Liver (tissue), 9 donors: ENCODE data around the gene MERTK. TPM values are rescaled to one million over a fixed set of nuclear protein-coding genes. Genes with fewer than 3 reads are reported as not detected.
A peak's percentile ranks its signal among the peaks of the same experiment; 100 is the strongest.

Source experiments
- DNase-seq: peaks from one replicate; pipeline ENCODE4 v3.0.0-alpha.2; 2017; ENCODE audit warnings: low spot score
- H3K27ac ChIP-seq, 2 donors: one replicate each; pipeline ENCODE4 v1.7.0; 2013; ENCODE audit warnings: inconsistent platforms in 2 of 2, low read length in 2 of 2, control low read depth in 1 of 2, low read depth in 1 of 2, mild to moderate bottlenecking in 1 of 2
- H3K27me3 ChIP-seq, 4 donors: one replicate each; pipeline versions ENCODE4 v1.6.1 to v1.7.0; 2013; ENCODE audit warnings: low read length in 3 of 4, inconsistent platforms in 1 of 4, mild to moderate bottlenecking in 1 of 4, moderate library complexity in 1 of 4; ENCODE audit not compliant: control insufficient read depth in 4 of 4, insufficient read depth in 4 of 4
- H3K36me3 ChIP-seq, 4 donors: one replicate each; pipeline versions ENCODE4 v1.6.1 to v1.7.0; 2013; ENCODE audit warnings: low read length in 3 of 4, mild to moderate bottlenecking in 3 of 4, low read depth in 1 of 4, moderate library complexity in 1 of 4; ENCODE audit not compliant: control insufficient read depth in 4 of 4, insufficient read depth in 3 of 4
- H3K4me1 ChIP-seq, 4 donors: one replicate each; pipeline versions ENCODE4 v1.6.1 to v1.7.0; 2013; ENCODE audit warnings: low read length in 3 of 4, mild to moderate bottlenecking in 3 of 4, moderate library complexity in 1 of 4; ENCODE audit not compliant: control insufficient read depth in 4 of 4, insufficient read depth in 4 of 4
- H3K4me3 ChIP-seq, 3 donors: one replicate each; pipeline versions ENCODE4 v1.6.1 to v1.7.0; 2013; ENCODE audit warnings: low read length in 3 of 3, control low read depth in 1 of 3, low read depth in 1 of 3, mild to moderate bottlenecking in 1 of 3
- H3K9ac ChIP-seq, 2 donors: one replicate each; pipeline ENCODE4 v1.7.0; 2013; ENCODE audit warnings: low read length in 2 of 2, mild to moderate bottlenecking in 2 of 2, moderate library complexity in 2 of 2, control low read depth in 1 of 2, low read depth in 1 of 2
- H3K9me3 ChIP-seq, 4 donors: one replicate each; pipeline versions ENCODE4 v1.6.1 to v1.7.0; 2013; ENCODE audit warnings: low read length in 3 of 4; ENCODE audit not compliant: control insufficient read depth in 4 of 4
- FOXA1 ChIP-seq: IDR thresholded peaks from 2 replicates; pipeline ENCODE4 v1.6.1; 2016; ENCODE audit warnings: antibody characterized with exemption
- FOXA2 ChIP-seq: IDR thresholded peaks from 2 replicates; pipeline ENCODE4 v1.6.1; 2016; ENCODE audit warnings: antibody characterized with exemption
- GABPA ChIP-seq, 2 donors: IDR thresholded peaks in 1 of 2; conservative IDR thresholded peaks in 1 of 2; 2 replicates each; pipeline ENCODE4 v1.6.1; 2016; ENCODE audit warnings: antibody characterized with exemption in 2 of 2, mild to moderate bottlenecking in 1 of 2, moderate library complexity in 1 of 2
- HNF4A ChIP-seq, 2 donors: conservative IDR thresholded peaks; 2 replicates each; pipeline ENCODE4 v1.6.1; 2016; ENCODE audit warnings: antibody characterized with exemption in 2 of 2, mild to moderate bottlenecking in 2 of 2
- HNF4G ChIP-seq: IDR thresholded peaks from 2 replicates; pipeline ENCODE4 v1.6.1; 2016; ENCODE audit warnings: antibody characterized with exemption
- NR2F2 ChIP-seq: IDR thresholded peaks from 2 replicates; pipeline ENCODE4 v1.6.1; 2016; ENCODE audit warnings: antibody characterized with exemption
- RAD21 ChIP-seq, 2 donors: IDR thresholded peaks; 2 replicates each; pipeline ENCODE4 v1.6.1; 2016; ENCODE audit warnings: antibody characterized with exemption in 2 of 2, mild to moderate bottlenecking in 2 of 2
- RXRA ChIP-seq, 2 donors: IDR thresholded peaks; 2 replicates each; pipeline ENCODE4 v1.6.1; 2017 to 2018; ENCODE audit warnings: antibody characterized with exemption in 2 of 2, mild to moderate bottlenecking in 1 of 2
- SP1 ChIP-seq: IDR thresholded peaks from 2 replicates; pipeline ENCODE4 v1.6.1; 2018; ENCODE audit warnings: antibody characterized with exemption, mild to moderate bottlenecking
- YY1 ChIP-seq: IDR thresholded peaks from 2 replicates; pipeline ENCODE4 v1.6.1; 2016; ENCODE audit warnings: antibody characterized with exemption, mild to moderate bottlenecking
- WGBS: extraction: QIAGEN DNeasy Blood & Tissue Kit; methylation state at CpG from one replicate; pipeline ENCODE4 v1.1.7; 2013; 5-methylcytosine and 5-hydroxymethylcytosine counted together
- polyA plus RNA-seq, 2 donors: library from polyadenylated mRNA; stranded (reverse) in 1 of 2; unstranded in 1 of 2; fragments of 200-250 nt in 1 of 2; fragments of >200 nt in 1 of 2; fragmentation: Nextera tagmentation in 1 of 2; extraction: Ambion mirVana in 1 of 2; gene quantifications; one replicate each; pipeline versions ENCODE4 v1.2.1 to v1.2.3, GENCODE V29; 2013 to 2015
- total RNA-seq, 2 donors: library from RNA; depleted of rRNA; stranded (reverse); fragments of >200 nt; gene quantifications; one replicate each; pipeline ENCODE4 v1.2.3, GENCODE V29; 2014
- TF ChIP-seq, protein P1 (sequence below): fragments of 150-350 bp; IDR thresholded peaks from 2 replicates; pipeline ENCODE4 v1.5.1; 2017; ENCODE audit warnings: improper control_type of control experiment, low read depth, low read length; ENCODE audit not compliant: missing input control
- TF ChIP-seq, protein P2 (sequence below): IDR thresholded peaks from 2 replicates; pipeline ENCODE4 v1.6.1; 2016; ENCODE audit warnings: antibody characterized with exemption
- donor health status: healthy.
- donor health status: healthy.
- donor health status: healthy.
- donor health status: healthy.
- donor health status: healthy.

The MERTK gene
- total and polyA plus RNA-seq, 4 donors: 6.3 to 34.1 (median 8.2) TPM

DNA sequence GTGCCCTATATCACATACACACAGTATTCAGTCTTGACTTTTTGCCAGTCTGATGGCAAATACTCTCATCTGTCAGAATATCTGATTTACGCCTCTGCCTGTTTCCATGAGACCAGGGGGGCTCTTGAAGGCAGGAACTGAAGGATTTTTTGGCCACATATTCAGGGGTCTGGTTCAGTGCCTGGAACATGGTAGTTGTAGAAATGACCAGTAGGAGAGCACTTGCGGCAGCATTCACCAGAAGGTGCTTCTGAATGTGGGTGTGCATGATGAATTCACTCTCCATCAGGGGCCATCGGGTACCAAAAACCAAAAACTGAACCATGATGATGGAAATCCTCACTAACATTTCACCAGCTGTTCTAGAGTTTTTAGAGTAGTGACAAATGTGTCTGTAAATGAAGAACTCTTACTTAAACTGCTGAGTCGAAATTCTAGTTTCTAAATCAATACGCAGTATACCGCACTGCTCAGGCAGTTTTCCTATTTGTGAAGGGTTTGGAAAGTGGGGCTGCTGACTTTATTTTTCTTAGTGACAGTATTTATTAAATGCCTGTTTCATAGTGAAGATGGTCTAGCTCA lies 54.6 kb downstream of the MERTK start:
- no peaks in the 10 kb centered on the region for H3K9me3 ChIP-seq
- peaks cover 0 to 2% (median 0%) of the 10 kb centered on the region in 4 donors for H3K4me1 ChIP-seq
- DNase-seq: no peak
- H3K36me3 ChIP-seq: peaks cover 2 to 12% (median 4%) of the 10 kb centered on the region in 4 donors
- no peak overlapping the region for H3K9ac ChIP-seq
- no peaks in the 10 kb centered on the region for H3K27me3 ChIP-seq
- 95% methylated on average over 6 of the region's 6 CpGs for WGBS
- no peak for TF ChIP-seq HNF4A (conservative IDR thresholded peaks at IDR 0.05)
- no peak for TF ChIP-seq FOXA2
- TF ChIP-seq GABPA (IDR thresholded peaks at IDR 0.05 in 1 of 2, conservative IDR thresholded peaks at IDR 0.05 in 1 of 2): no peak
- no peak for TF ChIP-seq FOXA1
- no peak overlapping the region for H3K4me3 ChIP-seq
- no peak overlapping the region for H3K27ac ChIP-seq

DNA sequence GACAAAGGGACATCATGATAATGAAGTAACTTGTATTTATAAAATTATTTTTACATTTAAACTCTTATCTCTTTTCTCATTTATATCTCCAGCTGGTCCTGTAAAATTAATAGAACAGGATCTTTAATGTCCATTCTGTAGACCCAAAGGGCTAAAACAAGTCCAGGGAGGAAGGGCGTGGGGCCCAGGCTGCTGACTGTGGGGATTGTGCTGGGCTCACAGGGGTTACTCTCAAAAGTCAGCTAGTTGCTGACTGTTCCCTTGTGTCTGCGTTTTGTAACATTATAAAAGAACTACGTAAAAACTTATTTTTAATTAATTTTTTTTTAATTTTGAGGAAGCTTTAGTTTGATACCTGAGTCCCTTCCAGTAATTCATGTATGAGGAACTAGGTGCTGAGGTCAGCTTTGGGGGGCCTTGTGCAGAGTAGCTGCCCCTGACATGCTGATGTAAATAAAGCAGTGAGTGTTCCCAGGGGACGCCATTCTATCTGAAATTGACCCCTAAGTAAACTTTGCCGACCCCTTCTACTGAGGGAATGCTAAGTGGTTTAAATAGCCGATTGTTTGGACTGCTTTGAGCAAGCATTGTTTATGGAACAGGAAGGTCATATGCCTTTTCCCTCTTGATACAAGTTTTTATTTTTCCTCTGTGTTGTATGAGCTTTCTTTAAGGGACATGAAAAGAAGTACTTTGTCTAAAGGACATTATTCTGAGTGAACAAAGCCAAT lies 56.4 kb downstream of the MERTK start:
- no peak for DNase-seq
- peaks cover 0 to 2% (median 0%) of the 10 kb centered on the region in 4 donors for H3K4me1 ChIP-seq
- TF ChIP-seq YY1: no peak
- no peak for TF ChIP-seq GABPA (IDR thresholded peaks at IDR 0.05 in 1 of 2, conservative IDR thresholded peaks at IDR 0.05 in 1 of 2)
- TF ChIP-seq, protein P1, sequence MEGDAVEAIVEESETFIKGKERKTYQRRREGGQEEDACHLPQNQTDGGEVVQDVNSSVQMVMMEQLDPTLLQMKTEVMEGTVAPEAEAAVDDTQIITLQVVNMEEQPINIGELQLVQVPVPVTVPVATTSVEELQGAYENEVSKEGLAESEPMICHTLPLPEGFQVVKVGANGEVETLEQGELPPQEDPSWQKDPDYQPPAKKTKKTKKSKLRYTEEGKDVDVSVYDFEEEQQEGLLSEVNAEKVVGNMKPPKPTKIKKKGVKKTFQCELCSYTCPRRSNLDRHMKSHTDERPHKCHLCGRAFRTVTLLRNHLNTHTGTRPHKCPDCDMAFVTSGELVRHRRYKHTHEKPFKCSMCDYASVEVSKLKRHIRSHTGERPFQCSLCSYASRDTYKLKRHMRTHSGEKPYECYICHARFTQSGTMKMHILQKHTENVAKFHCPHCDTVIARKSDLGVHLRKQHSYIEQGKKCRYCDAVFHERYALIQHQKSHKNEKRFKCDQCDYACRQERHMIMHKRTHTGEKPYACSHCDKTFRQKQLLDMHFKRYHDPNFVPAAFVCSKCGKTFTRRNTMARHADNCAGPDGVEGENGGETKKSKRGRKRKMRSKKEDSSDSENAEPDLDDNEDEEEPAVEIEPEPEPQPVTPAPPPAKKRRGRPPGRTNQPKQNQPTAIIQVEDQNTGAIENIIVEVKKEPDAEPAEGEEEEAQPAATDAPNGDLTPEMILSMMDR: no peak
- peak; percentile 81 for TF ChIP-seq NR2F2
- no peak for TF ChIP-seq HNF4G
- TF ChIP-seq, protein P2, sequence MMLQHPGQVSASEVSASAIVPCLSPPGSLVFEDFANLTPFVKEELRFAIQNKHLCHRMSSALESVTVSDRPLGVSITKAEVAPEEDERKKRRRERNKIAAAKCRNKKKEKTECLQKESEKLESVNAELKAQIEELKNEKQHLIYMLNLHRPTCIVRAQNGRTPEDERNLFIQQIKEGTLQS: no peak
- TF ChIP-seq RXRA (IDR thresholded peaks at IDR 0.05): peak in 1 of 2 donors; percentile 21
- no peak for TF ChIP-seq SP1
- H3K27me3 ChIP-seq: no peaks in the 10 kb centered on the region
- H3K36me3 ChIP-seq: peaks cover 0 to 6% (median 2%) of the 10 kb centered on the region in 4 donors
- H3K27ac ChIP-seq: no peak overlapping the region
- no peaks in the 10 kb centered on the region for H3K9me3 ChIP-seq
- no peak overlapping the region for H3K4me3 ChIP-seq
- H3K9ac ChIP-seq: no peak overlapping the region
- WGBS: 67% methylated on average over 6 of the region's 6 CpGs

DNA sequence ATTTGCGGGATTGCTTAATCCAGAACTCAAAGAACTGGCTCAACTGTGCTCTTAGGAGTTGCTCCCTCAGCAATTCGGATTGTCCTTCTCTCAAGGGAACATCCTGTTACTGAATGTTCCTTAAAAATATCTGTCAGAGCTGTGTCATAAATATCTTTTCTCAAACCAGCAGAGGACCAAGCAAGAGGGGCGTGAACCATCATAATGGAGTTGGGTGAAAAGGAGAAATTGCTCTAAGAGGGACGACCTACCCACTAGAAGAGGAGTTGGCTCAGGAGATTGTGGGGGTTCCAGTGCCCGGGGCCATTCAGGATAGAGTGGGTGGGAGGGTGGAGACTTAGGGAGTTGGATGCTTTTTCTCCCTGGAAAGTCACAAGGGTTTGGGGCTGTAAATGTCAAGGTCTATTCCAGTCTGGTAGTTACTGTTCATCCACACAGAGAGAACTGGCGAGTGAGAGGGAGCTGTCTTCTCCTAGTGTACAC lies 59.5 kb downstream of the MERTK start:
- H3K4me3 ChIP-seq: no peak overlapping the region
- DNase-seq: no peak
- H3K9me3 ChIP-seq: no peaks in the 10 kb centered on the region
- no peak overlapping the region for H3K9ac ChIP-seq
- TF ChIP-seq RAD21 (IDR thresholded peaks at IDR 0.05) (no peak), SP1 (peak; percentile 70), NR2F2 (peak; percentile 39), HNF4G (no peak), FOXA2 (no peak), YY1 (peak; percentile 20)
- TF ChIP-seq, protein P2: no peak
- no peaks in the 10 kb centered on the region for H3K27me3 ChIP-seq
- whole genome bisulfite sequencing: 81% methylated on average over 6 of the region's 6 CpGs
- H3K36me3 ChIP-seq: peaks cover 0 to 3% (median 0%) of the 10 kb centered on the region in 4 donors
- peaks cover 0 to 2% (median 0%) of the 10 kb centered on the region in 4 donors for H3K4me1 ChIP-seq
- no peak overlapping the region for H3K27ac ChIP-seq
